ENCODE data around the gene JAM2.

JAM2 gene

GRCh38 chr21:25717491-25718147 lies 78.6 kb downstream of the JAM2 start:
- DNase-seq (ENCODE audit: low read depth, low spot score) = no peak

- no peak for DNase-seq (ENCODE audit: low read depth, low spot score)
Observed at GRCh38 chr21:25721987-25722386, 82.9 kb downstream of the JAM2 start.

- no peak for DNase-seq (ENCODE audit: low read depth, low spot score)
Observed at GRCh38 chr21:25722631-25723030, 83.6 kb downstream of the JAM2 start.

DNA sequence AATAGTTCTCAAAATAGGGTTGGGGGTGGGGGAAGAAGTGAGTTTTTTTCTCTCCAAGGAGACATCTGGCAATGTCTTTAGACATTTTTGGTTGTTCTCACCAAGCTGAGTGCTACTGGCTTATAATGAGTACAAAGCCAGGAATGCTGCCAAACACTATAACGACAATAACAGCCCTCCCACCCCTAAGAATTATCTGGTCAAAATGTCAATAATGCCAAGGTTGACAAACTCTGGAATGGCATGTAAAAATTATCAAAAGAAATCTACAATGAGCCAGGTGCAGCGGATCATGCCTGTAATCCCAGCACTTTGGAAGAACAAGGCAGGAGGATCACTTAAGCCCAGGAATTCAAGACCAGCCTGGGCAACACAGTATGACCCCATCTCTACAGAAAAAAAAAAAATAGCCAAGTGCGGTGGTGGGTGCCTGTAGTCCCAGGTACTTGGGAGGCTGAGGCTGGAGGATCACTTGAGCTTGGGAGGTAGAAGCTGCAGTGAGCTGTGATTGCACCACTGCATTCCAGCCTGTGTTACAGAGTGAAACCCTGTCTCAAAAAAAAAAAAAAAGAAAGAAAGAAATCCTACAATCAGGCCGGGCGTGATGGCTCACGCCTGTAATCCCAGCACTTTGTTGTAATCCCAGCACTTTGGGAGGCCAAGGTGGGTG lies 93.2 kb downstream of the JAM2 start:
- DNase-seq (ENCODE audit: low read depth, low spot score) = no peak

DNA sequence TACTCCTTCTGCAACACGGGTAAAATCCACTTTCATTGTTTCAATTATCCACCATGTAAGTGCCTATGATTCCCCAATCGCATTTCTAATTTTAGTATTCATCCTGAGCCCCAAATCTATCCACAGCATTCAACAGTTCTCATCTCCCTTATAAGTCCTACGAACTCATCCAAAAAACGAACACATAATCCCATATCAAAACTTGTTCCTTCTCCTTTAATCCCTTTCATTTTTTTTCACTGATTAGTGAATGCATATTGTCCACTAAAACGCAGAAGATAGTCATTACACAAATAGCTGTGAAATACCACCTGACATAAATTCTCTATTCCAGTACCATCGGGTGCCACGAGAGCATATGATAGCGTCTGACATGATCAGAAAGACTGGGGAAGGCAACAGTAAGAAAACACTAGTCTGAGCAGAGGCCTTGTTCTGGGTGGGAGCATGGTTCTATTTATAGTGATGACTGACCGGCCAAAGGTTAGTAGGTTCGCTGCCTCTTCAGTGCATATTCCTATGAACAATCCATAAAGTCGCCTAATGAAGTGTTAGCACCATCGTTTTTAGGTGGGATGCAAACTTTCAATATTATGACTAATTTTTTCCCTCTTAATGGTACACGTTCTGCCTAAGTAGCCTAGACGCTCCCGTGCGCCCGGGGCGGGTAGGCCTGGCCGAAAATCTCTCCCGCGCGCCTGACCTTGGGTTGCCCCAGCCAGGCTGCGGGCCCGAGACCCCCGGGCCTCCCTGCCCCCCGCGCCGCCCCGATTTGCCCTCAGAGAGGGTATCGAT lies 95.0 kb downstream of the JAM2 start:
- peak; percentile 25 for DNase-seq (ENCODE audit: low read depth, low spot score)

DNA sequence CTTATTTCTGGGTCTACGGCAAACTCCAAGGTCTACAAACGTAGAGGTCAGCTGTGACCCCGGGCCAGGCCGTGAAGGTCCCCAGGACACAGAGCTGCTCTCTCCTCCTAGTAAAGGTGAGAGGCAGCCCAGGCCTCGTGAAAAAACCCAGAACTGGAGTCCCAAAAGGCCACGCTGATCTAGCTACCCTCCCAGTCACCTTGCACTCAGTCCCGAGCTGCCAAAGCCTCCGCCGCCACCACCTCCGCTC lies 95.5 kb downstream of the JAM2 start:
- no peak for DNase-seq (ENCODE audit: low read depth, low spot score)

- peak; percentile 99 for DNase-seq (ENCODE audit: low read depth, low spot score)
Observed at GRCh38 chr21:25734904-25735645, 96.0 kb downstream of the JAM2 start, which contains the start of the genes ATP5PF and GABPA. Gene ATP5PF (minus strand): TSS chr21:25734904. CDS start chr21:25729794, 5,110 bp downstream. Gene GABPA (plus strand): TSS chr21:25734972. CDS start chr21:25741599, 6,627 bp downstream.

- no peak for DNase-seq (ENCODE audit: low read depth, low spot score)
Observed at GRCh38 chr21:25735646-25736597, 96.9 kb downstream of the JAM2 start.

GRCh38 chr21:25737421-25737820 lies 98.4 kb downstream of the JAM2 start:
- no peak for DNase-seq (ENCODE audit: low read depth, low spot score)

GRCh38 chr21:25742900-25743299 lies 103.8 kb downstream of the JAM2 start:
- DNase-seq (ENCODE audit: low read depth, low spot score) = no peak

DNA sequence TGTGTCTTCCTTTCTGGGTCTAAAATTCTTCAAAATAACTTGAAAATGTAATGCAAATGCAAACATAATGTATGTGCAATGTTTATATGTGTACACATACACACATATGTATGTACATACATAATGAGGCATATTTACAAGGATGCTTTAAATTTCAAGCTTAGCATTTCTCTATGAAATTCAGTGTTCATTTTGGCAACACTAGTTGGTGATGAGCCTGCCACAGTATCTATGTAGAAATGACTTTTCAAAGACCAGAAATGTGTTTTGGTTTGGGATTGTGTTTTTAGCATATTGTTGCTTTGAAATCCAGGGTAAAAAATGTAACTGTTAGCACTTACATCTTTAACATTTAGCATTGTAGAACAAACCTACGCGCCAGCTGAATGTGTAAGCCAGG lies 105.8 kb downstream of the JAM2 start:
- no peak for DNase-seq (ENCODE audit: low read depth, low spot score)

DNA sequence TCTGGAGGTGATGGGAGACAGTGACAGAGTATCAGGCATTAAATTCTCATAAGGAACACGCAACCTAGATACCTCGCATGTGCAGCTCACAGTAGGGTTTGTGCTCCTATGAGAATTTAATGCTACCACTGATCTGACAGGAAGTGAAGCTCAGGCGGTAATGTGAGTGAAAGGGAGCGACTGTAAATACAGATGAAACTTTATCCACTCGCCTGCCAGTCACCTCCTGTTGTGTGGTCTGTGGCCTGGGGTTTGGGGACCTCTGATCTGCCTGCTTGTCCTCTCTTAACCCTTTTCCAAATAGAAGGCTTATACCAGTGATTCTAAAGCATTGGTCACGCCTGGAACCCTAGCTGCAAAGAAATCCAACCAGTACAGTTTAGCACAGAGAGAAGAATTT lies 111.0 kb downstream of the JAM2 start:
- no peak for DNase-seq (ENCODE audit: low read depth, low spot score)

- no peak for DNase-seq (ENCODE audit: low read depth, low spot score)
Observed at GRCh38 chr21:25752416-25752815, 113.4 kb downstream of the JAM2 start.

DNA sequence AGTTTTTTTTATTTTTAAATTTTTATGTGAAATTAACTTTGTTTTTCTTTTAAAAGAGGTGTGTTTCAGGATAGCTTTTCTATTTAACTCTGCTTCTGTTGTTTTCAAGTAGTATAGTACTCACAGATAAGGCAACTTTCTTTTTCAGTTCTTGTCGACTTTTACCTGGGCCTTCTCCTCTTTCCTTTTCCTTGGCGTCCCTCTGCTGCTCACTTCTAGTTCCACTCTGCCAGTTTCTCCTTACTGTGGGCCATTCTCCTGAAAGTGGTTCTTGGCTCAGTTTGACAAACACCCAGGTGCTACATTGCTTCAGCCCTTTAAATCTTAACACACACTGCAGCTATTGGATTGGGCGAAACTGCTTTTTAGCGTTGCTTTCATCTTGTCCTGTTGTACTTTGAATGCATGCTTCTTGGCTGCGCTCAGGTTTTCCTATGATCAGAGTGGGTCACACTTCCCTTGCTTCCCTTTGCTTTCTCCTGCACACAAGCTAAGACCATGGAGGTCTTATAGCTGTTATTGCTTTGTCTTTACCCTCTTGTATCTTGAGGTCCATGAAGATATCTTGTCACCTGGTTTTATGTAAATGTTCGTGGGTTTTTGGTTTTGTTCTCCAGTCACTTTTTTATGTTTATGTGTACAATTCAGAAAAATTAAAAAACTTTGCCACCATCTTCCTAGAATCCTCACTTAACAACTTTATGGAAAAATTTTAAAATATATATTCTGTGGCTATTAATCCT lies 117.3 kb downstream of the JAM2 start:
- no peak for DNase-seq (ENCODE audit: low read depth, low spot score)

DNA sequence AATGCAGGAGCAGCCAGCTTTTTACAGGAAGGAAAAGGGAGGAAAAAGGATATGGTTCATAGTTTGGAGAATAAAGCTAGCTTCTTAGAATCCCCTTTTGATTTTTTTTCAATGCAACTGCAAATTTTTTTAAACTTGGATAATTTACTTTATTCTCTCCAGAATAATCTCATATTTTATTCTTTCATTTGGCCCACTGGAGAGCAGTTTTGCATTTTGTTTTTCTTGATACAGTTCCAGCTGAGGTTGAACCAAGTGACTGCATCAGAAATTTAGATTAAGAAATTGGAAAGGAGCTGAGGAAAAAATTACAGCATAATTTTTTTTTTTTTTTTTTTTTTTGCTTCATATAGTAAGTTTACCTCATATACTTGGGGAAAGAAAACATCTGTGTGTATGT lies 118.5 kb downstream of the JAM2 start:
- no peak for DNase-seq (ENCODE audit: low read depth, low spot score)

DNA sequence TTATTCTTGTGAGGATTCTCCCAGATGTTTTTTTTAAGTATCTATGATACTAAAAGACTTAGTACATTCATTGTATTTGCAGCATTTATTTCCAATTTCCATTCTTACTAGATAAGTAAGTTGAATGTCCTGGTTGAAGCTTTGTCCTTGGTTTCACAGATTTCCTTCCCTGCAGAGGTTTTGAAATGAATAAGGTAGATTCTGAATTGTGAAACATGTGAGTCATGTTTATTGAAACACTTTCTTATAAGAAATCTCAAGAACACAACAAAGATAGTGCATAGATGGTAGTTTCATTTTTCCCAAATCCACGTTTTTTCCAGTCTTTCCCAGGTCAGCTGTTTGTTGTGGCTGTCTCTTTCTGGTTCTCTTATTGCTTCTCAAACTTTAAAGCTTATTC lies 120.5 kb downstream of the JAM2 start:
- no peak for DNase-seq (ENCODE audit: low read depth, low spot score)

DNA sequence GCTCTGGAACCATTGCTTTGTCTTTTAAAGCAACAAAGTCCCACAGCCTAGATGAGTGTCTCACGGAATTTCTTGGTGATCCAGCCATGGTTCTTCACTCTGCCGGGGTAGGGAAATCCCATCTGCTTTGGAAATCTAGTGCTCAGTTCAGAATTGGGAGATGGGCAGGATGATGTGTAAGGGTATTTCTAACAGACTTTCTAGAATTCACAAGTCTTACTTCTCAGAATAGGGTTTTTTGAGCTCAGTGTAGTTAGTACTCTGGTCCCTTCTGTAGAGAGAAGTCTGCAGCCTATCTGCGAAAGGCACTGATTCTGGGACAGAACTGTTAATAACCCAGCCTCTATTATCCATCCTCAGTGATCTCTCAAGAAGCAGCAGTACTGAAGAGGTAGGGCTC lies 121.0 kb downstream of the JAM2 start:
- no peak for DNase-seq (ENCODE audit: low read depth, low spot score)

- DNase-seq (ENCODE audit: low read depth, low spot score) = no peak
Observed at GRCh38 chr21:25760677-25761076, 121.6 kb downstream of the JAM2 start.

- no peak for DNase-seq (ENCODE audit: low read depth, low spot score)
Observed at GRCh38 chr21:25764065-25764464, 125.0 kb downstream of the JAM2 start.
